Uterus (tissue), 4 donors: ENCODE measurements around the gene RAB9B. TPM values are rescaled to one million over a fixed set of nuclear protein-coding genes. Genes with fewer than 3 reads are reported as not detected.
"Not testable (repeated sequence)": the region's sequence is repeated elsewhere in the genome, so short reads cannot be mapped to it uniquely, and the experiment has no call there.

ENCODE experiments used
- DNase-seq, 2 donors: peaks; one replicate each; pipeline ENCODE4 v3.0.0-alpha.2; 2019 to 2020
- H3K27ac ChIP-seq, 2 donors: fragments of 200-600 bp; sonication (generic); 1 replicate in 1 of 2; 2 replicates in 1 of 2; pipeline ENCODE4 v1.5.1; 2016 to 2018
- H3K27me3 ChIP-seq, 2 donors: fragments of 200-600 bp; sonication (generic); one replicate each; pipeline ENCODE4 v1.5.1; 2018 to 2019; ENCODE audit warnings: control low read depth in 1 of 2
- H3K36me3 ChIP-seq, 2 donors: fragments of 200-600 bp; sonication (generic); one replicate each; pipeline ENCODE4 v1.5.1; 2019; ENCODE audit warnings: control low read depth in 1 of 2
- H3K4me1 ChIP-seq, 2 donors: fragments of 200-600 bp; sonication (generic); one replicate each; pipeline ENCODE4 v1.5.1; 2018 to 2019; ENCODE audit warnings: control low read depth in 1 of 2
- H3K4me3 ChIP-seq, 2 donors: fragments of 200-600 bp; sonication (generic); 1 replicate in 1 of 2; 2 replicates in 1 of 2; pipeline ENCODE4 v1.5.1; 2018 to 2019; ENCODE audit warnings: mild to moderate bottlenecking in 1 of 2
- H3K9me3 ChIP-seq, 2 donors: fragments of 200-600 bp; sonication (generic); one replicate each; pipeline ENCODE4 v1.5.1; 2019; ENCODE audit warnings: control low read depth in 1 of 2
- POLR2A ChIP-seq, 2 donors: fragments of 450-650 bp; IDR thresholded peaks; one replicate each; pipeline ENCODE4 v1.6.1; 2016; ENCODE audit warnings: antibody characterized with exemption in 2 of 2, mild to moderate bottlenecking in 1 of 2, moderate library complexity in 1 of 2
- intact Hi-C: fragments of 100-400 bp; cut with DNase I; formaldehyde crosslinking; loops from one replicate; pipeline ENCODE4 v1.15.1; 2023; ENCODE audit warnings: low total_unique reads
- total RNA-seq, 4 donors: library from RNA; depleted of rRNA in 3 of 4; stranded (reverse); fragments of >200 nt in 3 of 4; gene quantifications; one replicate each; pipeline versions ENCODE4 v1.1.0 to v1.2.4, GENCODE V29; 2014 to 2023
- TF ChIP-seq, protein P1 (sequence below), 4 experiments: fragments of 200-600 bp in 2 of 4; fragments of 450-650 bp in 2 of 4; sonication (generic) in 2 of 4; IDR thresholded peaks; one replicate each; pipeline ENCODE4 v1.5.1; 2016 to 2019; ENCODE audit warnings: antibody characterized with exemption in 4 of 4, mild to moderate bottlenecking in 2 of 4, moderate library complexity in 1 of 4
- donor health status: DM: yes; HTN: yes; CAD: no.

The RAB9B gene
- total RNA-seq, 4 donors from 2014 or later = 7.2 to 14.9 (median 11.3) TPM

- TF ChIP-seq, protein P1, sequence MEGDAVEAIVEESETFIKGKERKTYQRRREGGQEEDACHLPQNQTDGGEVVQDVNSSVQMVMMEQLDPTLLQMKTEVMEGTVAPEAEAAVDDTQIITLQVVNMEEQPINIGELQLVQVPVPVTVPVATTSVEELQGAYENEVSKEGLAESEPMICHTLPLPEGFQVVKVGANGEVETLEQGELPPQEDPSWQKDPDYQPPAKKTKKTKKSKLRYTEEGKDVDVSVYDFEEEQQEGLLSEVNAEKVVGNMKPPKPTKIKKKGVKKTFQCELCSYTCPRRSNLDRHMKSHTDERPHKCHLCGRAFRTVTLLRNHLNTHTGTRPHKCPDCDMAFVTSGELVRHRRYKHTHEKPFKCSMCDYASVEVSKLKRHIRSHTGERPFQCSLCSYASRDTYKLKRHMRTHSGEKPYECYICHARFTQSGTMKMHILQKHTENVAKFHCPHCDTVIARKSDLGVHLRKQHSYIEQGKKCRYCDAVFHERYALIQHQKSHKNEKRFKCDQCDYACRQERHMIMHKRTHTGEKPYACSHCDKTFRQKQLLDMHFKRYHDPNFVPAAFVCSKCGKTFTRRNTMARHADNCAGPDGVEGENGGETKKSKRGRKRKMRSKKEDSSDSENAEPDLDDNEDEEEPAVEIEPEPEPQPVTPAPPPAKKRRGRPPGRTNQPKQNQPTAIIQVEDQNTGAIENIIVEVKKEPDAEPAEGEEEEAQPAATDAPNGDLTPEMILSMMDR (IDR thresholded peaks at IDR 0.05) = no peak
- no peak for TF ChIP-seq POLR2A (IDR thresholded peaks at IDR 0.05)
- H3K4me3 ChIP-seq = no peak overlapping the region
- H3K27me3 ChIP-seq = no peaks in the 10 kb centered on the region
- peaks cover 0 to 6% of the 10 kb centered on the region in 2 donors for H3K4me1 ChIP-seq
- H3K9me3 ChIP-seq = no peaks in the 10 kb centered on the region
- H3K36me3 ChIP-seq = no peaks in the 10 kb centered on the region
- intact Hi-C loops = no loop called here
- no peak for DNase-seq
- H3K27ac ChIP-seq = peak overlapping the region; percentile 62
Measured at GRCh38 chrX:103828529-103828928, 3.5 kb downstream of the RAB9B start.

DNA sequence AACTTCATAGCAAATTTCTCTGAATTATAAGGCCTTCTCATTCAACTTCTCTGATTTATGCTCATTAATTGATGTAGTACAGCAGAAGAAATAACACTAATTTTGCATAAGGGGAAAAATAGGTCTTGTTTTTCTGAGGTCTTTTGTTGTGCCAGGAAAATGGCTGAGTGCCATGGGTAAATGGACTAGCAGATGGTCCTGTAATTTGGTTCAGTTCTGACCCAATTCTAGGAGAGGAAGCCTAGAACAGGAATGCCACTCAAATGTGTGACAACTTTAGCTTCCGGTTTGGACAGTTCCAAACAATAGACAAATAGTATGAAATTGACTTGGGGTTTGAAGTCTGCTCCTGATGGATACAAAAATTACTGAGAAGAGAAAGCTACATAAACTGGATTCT, 6.2 kb downstream of the RAB9B start:
- H3K4me1 ChIP-seq = no peaks in the 10 kb centered on the region
- no peak overlapping the region for H3K27ac ChIP-seq
- no peaks in the 10 kb centered on the region for H3K27me3 ChIP-seq
- intact Hi-C loops = no loop called here
- no peaks in the 10 kb centered on the region for H3K36me3 ChIP-seq
- no peak overlapping the region for H3K4me3 ChIP-seq
- H3K9me3 ChIP-seq = no peaks in the 10 kb centered on the region
- no peak for DNase-seq
- TF ChIP-seq, protein P1 (IDR thresholded peaks at IDR 0.05) = no peak
- TF ChIP-seq POLR2A (IDR thresholded peaks at IDR 0.05) = no peak

GRCh38 chrX:103823591-103823990, 8.5 kb downstream of the RAB9B start:
- Histone ChIP-seq H3K36me3 (no peaks in the 10 kb centered on the region), H3K9me3 (no peaks in the 10 kb centered on the region), H3K27me3 (no peaks in the 10 kb centered on the region), H3K27ac (no peak overlapping the region), H3K4me3 (no peak overlapping the region), H3K4me1 (no peaks in the 10 kb centered on the region)
- no peak for DNase-seq
- TF ChIP-seq, protein P1 (IDR thresholded peaks at IDR 0.05) = no peak
- intact Hi-C loops = no loop called here

GRCh38 chrX:103820802-103821201, 11.3 kb downstream of the RAB9B start:
- H3K36me3 ChIP-seq, H3K27me3 ChIP-seq, DNase-seq, H3K4me3 ChIP-seq, H3K27ac ChIP-seq, H3K4me1 ChIP-seq, intact Hi-C loops, H3K9me3 ChIP-seq: not testable (repeated sequence)

DNA sequence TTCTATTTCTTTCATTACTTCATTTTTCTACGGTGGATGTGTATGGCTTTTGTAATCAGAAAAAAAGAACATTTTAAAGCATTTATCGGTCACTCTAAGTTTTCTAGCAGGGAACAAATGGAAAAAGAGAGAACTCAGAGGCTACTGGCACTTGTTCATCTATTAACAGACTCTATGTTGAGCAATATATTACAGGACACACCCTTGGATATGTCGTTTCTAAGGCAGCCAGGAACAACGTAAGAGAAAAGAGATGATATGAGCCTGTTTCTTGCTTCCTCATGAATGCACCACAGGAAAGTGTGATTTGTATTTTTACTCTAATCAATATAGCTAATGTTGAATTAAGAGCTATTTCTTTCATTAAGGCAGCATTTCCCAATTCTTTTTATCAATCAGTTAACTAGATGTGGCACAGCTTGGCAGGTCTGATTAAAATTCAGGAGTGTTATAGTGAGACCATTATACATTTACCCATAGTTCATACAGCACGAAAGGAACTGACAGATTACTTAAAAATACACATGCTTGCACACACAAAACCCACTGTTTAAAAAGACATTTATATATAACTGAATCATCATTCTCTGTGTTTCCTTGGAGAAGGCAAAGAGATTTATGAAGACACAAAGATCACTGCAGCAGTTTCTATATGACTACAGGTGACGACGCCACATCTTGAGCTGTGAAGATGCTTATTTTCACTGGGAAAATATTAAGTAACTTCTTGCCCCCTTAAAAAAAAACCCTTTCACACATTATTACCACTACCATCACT, 13.0 kb downstream of the RAB9B start:
- H3K27ac ChIP-seq = no peak overlapping the region
- TF ChIP-seq POLR2A (IDR thresholded peaks at IDR 0.05) = no peak
- TF ChIP-seq, protein P1 (IDR thresholded peaks at IDR 0.05) = no peak
- intact Hi-C loops = loop anchor here (10.0 kb wide), 1 partner anchor 284 kb away; no protein-coding TSS in a partner anchor

More for the DNA sequence above, 13.0 kb downstream of the RAB9B start:
- no peak overlapping the region for H3K4me3 ChIP-seq
- H3K36me3 ChIP-seq = no peaks in the 10 kb centered on the region
- no peaks in the 10 kb centered on the region for H3K4me1 ChIP-seq
- H3K27me3 ChIP-seq = no peaks in the 10 kb centered on the region
- DNase-seq = no peak
- no peaks in the 10 kb centered on the region for H3K9me3 ChIP-seq
